NCI-H1417 treated with DMSO at 0.1 percent for 48 hours (cell line): ENCODE data around the gene P2RX1.

Source experiments
- DNase-seq: peaks from one replicate; lab custom pipeline; 2025; lab: John Stamatoyannopoulos, UW

Gene P2RX1

DNA sequence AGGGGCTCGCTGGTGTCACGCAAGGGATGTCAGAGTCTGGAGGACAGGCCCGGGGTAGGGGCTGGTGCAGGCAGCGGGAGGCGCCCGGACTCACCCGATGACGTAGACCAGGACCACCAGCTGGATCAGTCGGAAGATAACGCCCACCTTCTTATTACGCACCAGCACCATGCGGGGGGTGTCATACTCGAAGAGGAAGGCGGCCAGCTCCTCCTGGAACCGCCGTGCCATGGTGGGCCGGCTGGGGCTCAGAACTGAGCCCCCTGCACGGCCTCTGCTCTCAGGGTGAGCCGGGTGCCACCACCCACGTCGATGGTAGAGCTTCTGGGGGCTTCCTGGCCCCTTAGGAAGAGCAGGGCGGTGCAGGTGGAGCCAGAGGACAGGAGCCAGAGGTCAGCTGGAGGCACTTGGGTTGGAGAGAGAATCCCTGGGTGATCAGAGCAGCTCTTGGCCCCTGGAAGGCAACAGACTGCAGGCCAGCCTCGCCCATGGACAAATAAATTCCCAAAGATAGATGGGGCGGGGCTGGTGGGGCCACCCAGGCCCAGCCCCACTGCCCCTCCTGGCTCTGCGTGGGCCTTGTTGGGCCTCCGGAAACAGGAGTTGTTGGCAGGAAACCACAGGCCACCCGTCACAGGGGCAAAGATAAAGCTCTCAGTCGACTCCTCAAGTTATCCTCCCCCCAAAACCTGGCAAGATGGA, at the start of gene P2RX1:
TSS of gene P2RX1 (minus strand) at position 471 of the 702 bp plus-strand sequence. CDS start at position 231, 240 bp downstream.
- no peak for DNase-seq

DNA sequence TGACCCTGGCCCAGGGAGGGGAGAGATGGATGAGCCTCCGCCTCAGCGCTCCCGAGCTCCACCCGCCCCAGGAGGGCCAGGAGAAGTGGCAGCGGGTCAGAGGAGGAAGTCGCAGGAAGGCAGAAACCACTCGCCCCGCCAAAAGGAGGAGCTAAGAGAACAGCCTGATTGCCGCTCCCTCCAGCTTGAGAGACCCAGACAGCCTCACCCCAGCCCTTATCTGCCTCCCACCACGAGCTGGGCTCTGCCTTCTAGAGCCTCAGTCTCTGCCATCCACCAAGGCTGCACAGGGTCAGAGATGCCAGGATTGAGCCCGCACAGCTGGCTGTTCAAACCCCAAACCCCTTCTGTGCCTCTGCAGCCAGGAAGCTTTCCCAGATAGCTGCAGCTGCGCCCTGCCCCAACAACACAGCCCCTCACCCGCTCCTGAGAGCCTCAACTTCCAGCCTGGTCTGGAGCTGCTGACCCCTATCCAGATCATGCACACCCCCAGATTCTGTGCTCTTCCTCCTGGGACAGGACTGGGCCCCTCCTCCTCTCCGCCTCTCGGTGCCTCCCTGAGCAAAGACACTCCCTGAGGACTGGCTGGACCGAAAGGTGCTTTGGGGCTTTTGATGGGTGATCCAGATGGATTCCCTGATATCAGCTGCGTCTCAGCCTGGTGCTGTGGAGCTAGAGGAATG, 49.0 kb upstream of the P2RX1 start:
- DNase-seq: peak; percentile 44

DNA sequence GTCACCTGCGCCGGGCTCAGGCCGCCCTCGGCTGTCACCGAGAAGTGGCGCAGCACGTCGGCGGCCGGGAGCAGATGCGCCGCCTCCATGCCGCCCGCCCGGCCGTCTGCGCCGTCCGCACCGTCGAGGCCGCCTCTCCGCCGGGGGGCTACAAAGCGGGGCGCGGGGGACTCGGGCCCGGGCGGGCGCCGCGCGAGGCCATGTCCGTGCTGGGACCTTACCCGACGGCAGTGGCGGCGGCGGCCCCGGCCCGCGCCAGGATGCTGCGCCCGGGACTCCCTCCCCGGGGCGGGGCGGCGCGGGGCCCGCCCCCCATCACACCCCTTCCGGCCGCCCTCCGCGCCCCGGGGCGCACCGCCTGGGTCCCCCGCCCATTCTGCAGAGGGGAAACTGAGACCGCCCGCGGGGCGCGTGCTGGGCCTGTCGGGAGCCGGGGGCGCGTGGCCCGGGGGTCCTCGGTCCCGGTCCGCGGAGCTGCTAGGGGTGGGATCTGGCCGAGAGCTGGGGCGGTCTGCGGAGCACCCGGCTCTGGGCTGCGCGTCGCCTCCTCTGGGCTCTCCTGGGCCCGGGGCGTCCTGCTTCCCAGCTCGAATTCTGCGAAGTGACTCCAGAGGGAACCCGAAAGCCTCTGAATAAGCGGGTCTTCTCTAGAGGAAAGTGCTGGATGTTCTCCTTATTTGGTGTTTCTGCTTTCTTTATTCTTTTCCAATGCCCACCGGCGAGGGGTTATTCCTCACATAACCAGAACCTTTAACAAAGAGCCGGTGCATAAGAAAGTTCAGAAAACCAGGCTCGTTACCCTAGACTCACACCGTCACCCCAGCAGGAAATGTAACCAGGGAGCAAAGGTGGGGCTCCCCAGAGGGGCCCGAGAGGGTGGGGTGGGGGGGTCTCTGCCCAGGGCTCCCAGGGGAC, 48.2 kb upstream of the P2RX1 start, which contains the start of gene ATP2A3:
TSS of gene ATP2A3 (minus strand) at position 235 of the 915 bp plus-strand sequence. CDS start at position 89, 146 bp downstream.
- no peak for DNase-seq

DNA sequence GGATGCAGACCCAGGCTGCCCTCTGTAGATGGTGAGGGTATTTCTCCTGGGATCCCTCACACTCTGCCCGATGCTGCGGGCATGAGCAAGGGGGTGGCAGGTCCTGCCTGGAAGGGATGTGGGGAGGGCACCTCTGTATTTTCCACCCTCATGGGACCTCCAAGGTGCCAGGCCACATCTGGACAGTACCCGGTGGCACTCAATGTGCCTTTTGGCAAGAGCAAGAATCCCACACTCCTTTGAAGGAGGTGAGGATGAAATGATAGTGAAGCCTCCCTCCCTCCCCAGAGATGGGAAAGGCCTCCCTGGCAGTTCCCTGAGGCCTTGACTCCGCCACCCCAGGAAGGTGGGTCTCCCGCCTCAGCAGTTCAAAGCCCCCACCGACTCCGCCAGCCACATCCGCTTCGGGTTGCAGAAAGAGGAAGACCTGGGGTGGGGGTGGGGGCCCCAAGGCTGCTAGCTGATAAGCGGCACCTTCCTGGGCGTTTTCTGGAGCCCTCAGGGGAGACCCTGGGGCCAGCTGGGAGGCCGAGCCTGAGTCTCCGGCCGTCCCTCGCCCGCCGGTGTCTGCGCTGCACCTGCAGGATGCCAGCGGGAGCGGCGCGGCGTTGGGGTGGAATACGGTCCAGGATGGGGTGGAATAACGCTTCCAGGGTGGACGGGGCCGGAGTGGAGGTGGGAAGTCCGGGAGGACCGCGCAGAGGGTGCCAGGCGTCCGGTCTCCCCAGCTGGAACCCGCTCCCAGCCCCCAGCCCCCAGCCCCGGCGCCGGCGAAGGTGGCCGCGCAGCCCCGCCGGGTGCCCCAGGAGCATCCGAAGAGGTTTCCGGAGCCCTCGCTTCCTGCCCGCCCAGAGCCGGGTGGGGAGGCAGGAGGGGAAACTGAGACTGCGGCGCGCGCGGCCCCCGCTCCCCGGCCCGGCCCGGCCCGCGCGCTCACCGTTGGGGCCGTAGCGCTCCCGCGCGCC, 47.3 kb upstream of the P2RX1 start:
- DNase-seq: no peak

DNA sequence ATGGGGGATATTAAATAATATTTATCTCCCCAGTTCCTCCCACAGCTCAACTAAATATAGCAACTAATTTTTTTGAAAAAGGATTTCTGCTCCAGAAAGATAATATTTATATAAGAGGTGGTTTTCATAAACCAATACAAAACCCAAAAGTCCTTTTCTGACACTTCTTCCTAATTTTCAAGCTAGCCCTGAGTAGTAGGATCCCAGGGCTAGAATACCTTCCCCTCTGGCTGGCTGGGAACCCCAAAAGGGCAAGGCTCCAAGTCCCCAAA, 46.6 kb upstream of the P2RX1 start:
- DNase-seq: no peak

DNA sequence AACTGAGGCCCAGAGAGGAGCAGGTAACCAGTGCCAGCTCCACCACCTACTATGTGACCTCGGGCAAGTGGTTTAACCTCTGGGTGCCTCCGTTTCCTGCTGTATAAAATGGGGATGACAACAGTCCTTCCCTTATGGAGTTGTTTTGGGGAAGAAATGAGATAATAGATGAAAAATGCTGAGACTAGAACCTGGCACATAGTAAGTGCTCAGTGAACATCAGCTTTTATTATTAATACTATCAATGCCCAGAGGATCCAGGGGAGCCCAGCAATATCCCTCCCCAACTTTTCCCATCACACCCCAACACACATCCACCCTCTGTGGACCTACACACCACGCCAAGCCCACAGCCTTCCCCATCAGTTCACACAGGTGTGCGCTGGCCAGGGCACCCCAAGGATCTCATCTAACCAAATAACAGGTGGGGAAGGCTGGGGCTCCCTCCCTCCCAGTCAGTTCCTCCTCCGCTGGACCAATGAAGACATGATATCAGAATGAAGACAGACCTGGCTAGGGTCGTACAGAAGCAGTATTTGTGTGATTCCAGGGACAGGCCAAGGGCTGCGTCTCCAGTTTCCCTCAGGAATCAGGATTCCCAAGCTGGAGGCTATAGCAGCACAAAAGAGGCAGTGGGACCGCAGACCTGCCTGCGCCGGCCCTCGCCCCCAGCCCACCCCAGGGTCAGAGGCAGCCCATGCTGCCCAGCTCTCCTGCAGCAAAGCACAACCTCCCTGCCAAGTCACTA, 46.1 kb upstream of the P2RX1 start:
- no peak for DNase-seq

DNA sequence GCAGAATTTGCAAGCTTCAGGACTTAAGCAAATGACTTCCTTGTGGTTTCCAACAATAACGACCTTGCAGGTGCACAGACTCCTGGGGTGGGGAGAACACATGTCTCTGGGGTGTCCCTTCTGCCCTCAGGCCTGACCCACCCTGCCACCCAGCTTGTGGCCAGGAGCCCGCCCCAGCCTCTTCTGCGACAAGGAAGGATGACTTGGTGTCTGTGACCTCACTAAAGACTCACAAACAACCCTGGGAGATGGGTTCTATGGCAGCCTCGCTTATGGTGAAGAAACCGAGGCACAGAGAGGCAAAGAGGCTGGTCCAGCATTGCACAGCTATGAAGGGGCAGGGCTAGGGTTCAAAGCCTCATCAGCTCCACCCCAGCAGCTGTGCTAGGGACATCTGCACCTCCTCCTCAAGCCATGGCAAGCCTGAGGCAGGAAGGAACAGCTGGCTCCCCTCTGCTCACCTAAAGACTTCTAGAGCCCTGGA, 45.3 kb upstream of the P2RX1 start:
- no peak for DNase-seq

DNA sequence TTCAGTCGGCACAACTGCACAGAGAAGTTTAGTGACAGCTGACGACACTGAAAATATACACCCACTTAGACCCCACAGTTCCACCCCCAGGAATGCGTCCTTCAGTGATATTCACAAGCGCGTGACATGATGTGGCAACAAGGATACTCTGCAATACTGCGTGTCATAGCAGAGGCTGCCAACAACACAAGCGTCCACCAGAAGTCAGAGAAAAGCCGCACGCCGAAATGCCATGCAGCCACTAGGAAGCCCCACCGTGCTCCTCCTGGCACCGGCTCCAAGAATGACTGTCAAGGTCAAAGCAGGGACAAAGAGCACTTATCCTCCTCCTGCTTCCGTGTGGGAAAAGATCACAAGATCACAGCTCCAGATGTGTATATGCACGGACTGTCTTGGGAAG, 44.5 kb upstream of the P2RX1 start:
- no peak for DNase-seq

DNA sequence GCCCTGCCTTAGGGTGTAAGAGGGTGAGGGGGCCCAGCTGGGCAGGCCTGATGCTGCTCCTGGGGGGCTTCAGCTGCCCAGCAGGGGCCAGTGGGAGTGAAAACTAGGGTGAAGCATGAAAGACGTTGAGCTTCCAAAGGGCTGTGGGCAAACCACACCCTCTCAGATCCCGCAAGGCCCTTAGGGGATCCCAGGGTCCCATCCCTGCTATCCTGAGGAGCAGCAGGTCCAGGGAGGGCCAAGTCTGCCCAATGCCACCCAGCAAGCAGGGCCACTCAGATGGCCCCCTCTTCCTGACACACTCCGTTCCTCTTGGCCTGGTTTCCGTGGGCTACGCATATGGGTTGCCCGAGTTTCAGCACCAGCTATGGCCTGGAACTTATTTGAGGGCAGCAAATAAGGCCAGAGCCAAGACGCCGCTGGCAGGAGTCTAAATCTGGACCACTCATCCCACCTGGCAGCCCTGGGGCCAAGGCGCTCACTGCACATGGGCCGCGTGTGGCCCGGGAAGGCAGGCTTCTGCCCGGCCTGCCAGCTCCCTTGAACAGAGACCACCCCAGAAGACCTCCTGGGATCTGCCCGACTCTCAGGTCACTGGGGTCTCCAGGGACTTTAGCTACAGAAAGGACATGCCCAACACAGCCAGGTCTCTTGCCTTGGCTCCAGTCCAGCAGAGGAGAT, 43.8 kb upstream of the P2RX1 start:
- DNase-seq: no peak

DNA sequence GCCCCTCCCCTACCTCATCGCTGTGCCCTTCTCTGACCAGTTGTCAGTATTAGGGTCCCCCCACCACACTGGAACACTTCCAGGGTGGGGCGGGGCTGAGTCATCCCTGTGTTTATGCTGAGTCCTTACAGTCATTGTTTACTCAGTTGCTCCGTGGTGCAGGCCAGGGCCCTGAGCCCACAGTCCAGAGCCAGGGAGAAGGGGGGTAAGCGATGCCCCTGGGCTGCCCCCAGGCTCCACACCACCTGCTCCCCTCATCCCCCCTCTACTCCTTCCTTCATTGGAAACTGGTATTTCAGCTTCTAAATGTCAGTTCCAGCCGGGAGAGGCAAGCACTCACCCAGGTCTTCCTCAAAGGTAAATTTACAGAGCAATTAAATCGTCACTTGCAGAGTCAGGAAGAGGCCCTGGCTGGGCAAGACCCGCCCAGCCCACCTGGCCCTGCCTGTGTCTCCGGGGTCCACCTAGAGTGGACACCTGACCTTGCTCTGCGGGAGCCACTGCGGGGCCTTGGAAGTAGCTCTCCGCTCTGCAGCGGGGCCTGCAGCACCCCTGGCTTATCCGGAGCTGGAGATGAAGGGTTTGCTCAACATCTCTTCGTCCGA, 43.1 kb upstream of the P2RX1 start:
- peak; percentile 81 for DNase-seq

DNA sequence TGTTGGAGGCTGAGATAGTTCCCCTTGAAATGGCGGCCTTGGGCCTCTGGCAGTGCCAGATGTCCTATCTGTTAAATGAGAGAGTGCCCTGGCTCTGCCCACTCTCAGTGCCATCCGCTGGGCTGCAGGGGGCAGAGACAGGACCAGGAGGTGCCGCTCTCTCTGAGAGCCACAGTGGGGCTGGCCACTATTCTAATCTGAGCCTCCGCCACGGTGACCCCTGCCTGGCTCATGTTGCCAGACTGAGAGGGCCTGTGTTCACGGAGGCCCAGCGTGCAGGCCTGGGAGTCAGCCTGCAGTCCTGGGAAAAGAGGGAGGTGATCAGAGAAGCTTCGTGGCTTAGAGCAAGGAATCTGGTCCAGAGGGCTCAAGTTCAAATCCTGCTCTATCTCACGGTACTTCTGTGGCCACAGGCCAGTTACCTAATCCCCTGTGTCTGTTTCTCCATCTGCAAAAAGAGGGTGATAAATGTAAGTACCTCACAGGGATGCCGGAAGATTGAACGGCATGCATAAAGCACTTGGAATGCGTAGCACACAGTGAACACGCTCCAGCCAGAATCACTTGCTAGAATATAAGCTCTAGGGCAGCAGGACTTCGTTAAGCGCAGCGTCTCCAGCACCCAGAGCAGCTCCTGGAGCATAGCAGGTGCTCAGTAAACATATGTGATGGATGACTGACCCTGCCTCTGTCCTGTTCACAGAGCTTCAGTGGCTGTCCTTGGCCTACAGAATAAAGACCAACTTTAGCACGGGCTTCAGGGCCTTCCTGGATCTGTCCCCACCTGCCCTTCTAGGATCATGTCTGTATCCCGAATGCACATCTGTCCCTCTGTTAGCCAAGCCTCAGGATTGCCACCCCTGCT, 41.7 kb upstream of the P2RX1 start:
- no peak for DNase-seq

DNA sequence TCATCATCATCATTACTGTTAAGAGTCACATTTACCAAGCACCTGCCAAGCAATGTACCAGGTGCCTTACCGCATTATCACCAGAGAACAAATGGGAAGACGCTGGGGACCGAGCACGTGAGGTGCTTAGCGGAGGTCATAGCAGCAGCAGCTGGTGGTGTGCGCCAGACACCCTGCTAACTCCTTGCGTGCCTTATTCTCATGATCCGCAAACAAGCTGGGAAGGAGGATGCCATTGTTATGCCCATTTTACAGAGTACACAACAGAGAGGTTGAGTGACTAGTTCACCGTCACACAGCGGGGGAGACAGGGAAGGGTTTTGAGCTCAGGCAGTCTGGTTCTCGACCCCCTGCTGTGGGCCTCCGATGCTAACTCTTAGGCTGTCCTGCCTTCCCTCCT, 40.7 kb upstream of the P2RX1 start:
- peak; percentile 60 for DNase-seq

DNA sequence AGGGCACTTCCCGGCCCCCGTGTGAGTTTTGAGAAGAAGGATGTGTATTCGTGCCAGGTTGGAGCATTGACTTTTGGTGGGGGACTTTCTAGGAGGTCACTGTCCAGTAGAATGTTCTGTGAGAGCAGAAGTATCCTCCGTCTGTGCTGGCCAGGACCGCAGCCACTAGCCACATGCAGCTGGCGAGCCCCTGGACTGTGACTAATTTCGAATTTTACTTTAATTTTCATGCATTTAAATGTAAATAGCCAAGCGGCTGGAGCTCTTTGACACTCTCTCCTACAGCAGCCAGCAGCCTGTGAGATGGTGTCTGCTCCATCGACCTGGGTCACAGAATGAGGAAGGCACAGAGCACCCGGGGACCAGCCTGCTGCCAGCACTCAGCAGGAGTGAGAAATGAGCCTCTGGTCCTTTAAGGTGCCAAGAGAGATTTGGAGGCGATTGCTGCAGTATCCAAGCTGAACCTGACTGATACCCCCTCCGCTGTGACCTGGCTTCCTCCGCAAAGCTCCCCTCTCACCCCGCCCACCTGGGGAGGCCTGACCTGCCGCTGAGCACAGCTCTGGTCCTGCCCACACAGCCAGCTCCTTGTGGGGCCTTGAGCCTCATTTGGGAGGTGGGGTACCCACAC, 40.2 kb upstream of the P2RX1 start:
- DNase-seq: no peak

DNA sequence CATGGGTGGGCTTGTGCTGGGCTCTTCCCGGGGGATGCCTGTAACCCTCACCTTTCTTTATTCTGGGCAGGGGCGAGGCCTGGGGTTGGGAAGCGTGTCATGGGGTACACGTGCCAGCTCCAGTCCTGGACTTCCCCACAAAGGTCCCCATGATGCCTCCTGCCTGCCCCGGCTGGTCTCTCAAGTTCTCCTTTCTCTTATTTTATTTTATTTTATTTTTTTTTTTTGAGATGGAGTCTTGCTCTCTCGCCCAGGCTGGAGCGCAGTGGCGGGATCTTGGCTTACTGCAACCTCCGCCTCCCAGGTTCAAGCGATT, 39.4 kb upstream of the P2RX1 start:
- no peak for DNase-seq

DNA sequence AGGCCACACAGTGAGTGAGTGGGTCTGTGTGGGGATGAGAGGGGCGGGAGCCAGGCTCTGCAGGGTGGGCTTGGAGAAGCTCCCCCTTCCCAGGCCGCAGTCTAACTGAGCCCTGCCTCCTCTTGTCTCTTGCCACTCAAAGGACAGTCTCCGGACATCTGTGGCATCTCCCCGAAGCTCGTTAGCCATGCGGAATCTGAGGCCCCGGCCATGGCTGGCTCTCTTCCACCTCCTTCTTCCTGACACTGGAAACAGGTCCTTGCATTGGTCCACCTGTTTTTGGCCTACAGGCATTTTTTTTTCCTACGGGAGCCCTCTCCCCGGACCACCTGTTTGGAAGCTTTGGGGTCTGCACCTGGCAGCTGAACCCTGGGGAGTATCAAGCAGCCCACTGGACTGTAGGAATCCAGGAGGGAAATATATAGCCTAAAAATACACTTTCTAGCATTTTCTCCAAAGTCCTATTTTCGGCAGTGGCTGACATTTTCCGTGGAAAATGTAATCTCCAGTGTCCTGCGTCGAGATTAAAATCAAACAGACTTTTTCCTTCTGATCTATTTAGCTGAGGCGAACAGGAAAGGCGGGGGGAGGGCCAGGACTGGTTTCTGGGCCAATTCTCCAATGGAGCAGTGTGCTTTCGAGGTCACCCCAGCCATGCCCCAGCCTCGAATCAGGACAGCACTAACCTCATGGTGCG, 38.9 kb upstream of the P2RX1 start:
- no peak for DNase-seq

DNA sequence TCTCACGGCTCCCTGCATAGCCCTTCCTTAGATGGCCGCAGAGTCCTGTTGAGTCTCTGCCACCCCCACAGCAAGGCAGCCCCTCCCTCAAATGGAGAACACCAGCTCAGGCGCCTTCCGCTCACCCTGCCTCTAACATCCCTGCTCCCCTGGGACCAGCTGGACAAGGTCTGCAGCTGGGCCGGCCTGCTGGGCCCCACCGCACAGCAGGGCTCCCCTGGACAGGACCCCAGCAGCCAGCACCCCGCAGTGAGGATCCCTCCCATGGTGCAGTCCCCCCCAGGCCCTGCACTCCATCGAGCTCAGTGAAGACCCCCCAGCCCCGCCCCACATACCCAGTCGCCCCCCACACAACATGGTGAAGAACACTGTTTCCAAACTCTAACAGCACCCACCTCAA, 37.8 kb upstream of the P2RX1 start:
- no peak for DNase-seq

DNA sequence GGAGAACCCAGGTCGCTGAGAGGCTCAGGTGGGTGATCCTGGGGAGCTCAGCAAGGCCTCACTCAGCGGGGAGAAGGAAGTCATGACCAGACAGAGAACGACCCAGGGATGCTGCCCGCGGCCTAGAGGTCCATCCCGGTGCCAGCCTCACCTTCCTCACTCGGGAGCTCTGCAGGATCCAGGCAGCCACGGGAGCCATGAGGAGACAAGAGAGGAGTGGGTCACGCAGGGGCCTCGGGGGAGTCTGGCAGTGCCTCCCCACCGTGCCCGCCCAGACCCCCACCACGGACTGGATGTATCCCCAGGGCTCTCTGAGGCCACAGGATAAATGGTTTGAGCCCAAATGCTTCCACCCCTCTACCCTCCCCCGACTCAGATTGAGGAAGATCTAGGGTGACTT, 37.3 kb upstream of the P2RX1 start:
- DNase-seq: no peak

DNA sequence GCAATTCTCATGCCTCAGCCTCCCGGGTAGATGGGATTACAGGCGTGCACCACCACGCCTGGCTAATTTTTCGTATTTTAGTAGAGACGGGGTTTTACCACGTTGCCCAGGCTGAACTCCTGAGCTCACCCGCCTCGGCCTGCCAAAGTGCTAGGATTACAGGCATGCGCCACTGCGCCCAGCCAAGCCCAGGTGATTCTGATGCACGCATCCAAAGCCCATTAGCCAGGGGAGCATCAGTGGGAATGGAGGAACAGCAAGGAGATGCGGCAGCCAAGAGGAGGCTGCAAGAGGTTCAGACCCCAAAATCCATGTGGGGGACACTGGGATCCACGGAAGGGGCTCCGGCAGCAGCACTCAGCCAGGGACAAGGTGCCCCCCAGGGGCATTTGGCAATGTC, 35.9 kb upstream of the P2RX1 start:
- DNase-seq: no peak
